Tibial nerve (tissue), 4 donors: ENCODE results near the gene NEURL3. TPM values are rescaled to one million over a fixed set of nuclear protein-coding genes. Genes with fewer than 3 reads are reported as not detected.

Source experiments
- total RNA-seq, 4 donors: library from RNA; depleted of rRNA; stranded (reverse); fragments of >200 nt; gene quantifications; one replicate each; pipeline ENCODE4 v1.1.0, GENCODE V29; 2016

The NEURL3 gene
- total RNA-seq, 4 donors from 2014 or later: 1.5 TPM; not detected in 3

Other genes with a start within 250 kb of the NEURL3 start
- gene TMEM127, start 239.4 kb downstream of the NEURL3 start, total RNA-seq: 10 to 100 TPM; 27.1 to 35.4 (median 30.7) TPM
- 100 to 1,000 TPM; 132 to 172 (median 151) TPM for gene CIAO1, start 239.1 kb downstream of the NEURL3 start, total RNA-seq
- 100 to 1,000 TPM in 1 of 4 donors, 10 to 100 TPM in 3; 79.4 to 106 (median 90.1) TPM for gene SNRNP200, start 199.8 kb downstream of the NEURL3 start, total RNA-seq
- gene ITPRIPL1, start 180.0 kb downstream of the NEURL3 start, total RNA-seq: 1 to 10 TPM in 3 of 4 donors, under 1 TPM in 1; 0.98 to 4.2 (median 2.2) TPM
- gene NCAPH, start 169.6 kb downstream of the NEURL3 start, total RNA-seq: 1 to 10 TPM; 1.1 to 5.1 (median 2.9) TPM
- gene ARID5A, start 31.4 kb upstream of the NEURL3 start, total RNA-seq: 10 to 100 TPM; 23.8 to 56.4 (median 40.3) TPM
- 10 to 100 TPM; 55.7 to 87.0 (median 59.2) TPM for gene KANSL3, start 133.0 kb upstream of the NEURL3 start, total RNA-seq
- under 1 TPM in 2 of 4 donors, not detected in 2; 0.20 to 0.60 TPM for gene FER1L5, start 137.4 kb upstream of the NEURL3 start, total RNA-seq
- 10 to 100 TPM; 10.2 to 21.2 (median 16.8) TPM for gene LMAN2L, start 234.7 kb upstream of the NEURL3 start, total RNA-seq